HepG2 (cell line): Measurements from ENCODE around the gene STAB2. TPM values are rescaled to one million over a fixed set of nuclear protein-coding genes. Genes with fewer than 3 reads are reported as not detected.

ENCODE experiments used
- ARID5B ChIP-seq: IDR thresholded peaks from 2 replicates; pipeline ENCODE4 v1.4.0; 2020; ENCODE audit warnings: mild to moderate bottlenecking, missing genetic modification reagents
- ATF2 ChIP-seq: sonication (generic); formaldehyde crosslinking; IDR thresholded peaks from 2 replicates; pipeline ENCODE4 v1.4.0; 2020; ENCODE audit warnings: missing genetic modification reagents
- ATF3 ChIP-seq: sonication (generic); formaldehyde crosslinking; IDR thresholded peaks from 2 replicates; pipeline ENCODE4 v1.4.0; 2020; ENCODE audit warnings: missing genetic modification reagents
- HMG20A ChIP-seq: IDR thresholded peaks from 2 replicates; pipeline ENCODE4 v1.6.1; 2016; ENCODE audit warnings: borderline replicate concordance
- MAFG ChIP-seq: sonication (generic); formaldehyde crosslinking; IDR thresholded peaks from 2 replicates; pipeline ENCODE4 v1.5.1; 2020; ENCODE audit warnings: mild to moderate bottlenecking, missing genetic modification reagents
- ZBTB3 ChIP-seq: sonication (generic); formaldehyde crosslinking; IDR thresholded peaks from 2 replicates; pipeline ENCODE4 v1.4.0; 2020; ENCODE audit warnings: low read depth, mild to moderate bottlenecking, moderate library complexity, missing genetic modification reagents, borderline replicate concordance
- ZKSCAN5 ChIP-seq: sonication (generic); formaldehyde crosslinking; IDR thresholded peaks from 2 replicates; pipeline ENCODE4 v1.5.1; 2020; ENCODE audit warnings: mild to moderate bottlenecking, missing genetic modification reagents
- ZNF276 ChIP-seq: sonication (generic); formaldehyde crosslinking; IDR thresholded peaks from 2 replicates; pipeline ENCODE4 v1.4.0; 2020; ENCODE audit warnings: mild to moderate bottlenecking, low read depth, missing genetic modification reagents
- ZSCAN20 ChIP-seq: sonication (generic); formaldehyde crosslinking; IDR thresholded peaks from 2 replicates; pipeline ENCODE4 v1.4.0; 2020; ENCODE audit warnings: missing genetic modification reagents, mild to moderate bottlenecking, borderline replicate concordance
- polyA plus RNA-seq, 8 experiments: library from polyadenylated mRNA; depleted of rRNA in 3 of 8; stranded (reverse) in 7 of 8; unstranded in 1 of 8; fragments of >200 nt; fragmentation: Illumina TruSeq in 4 of 8; extraction: Trizol in 4 of 8; gene quantifications; 2 replicates each; pipeline versions ENCODE4 v1.2.1 to v1.2.3, GENCODE V29; 2011 to 2016; ENCODE audit warnings: low read depth in 4 of 8, missing spikeins in 1 of 8, mixed read lengths in 1 of 8; ENCODE audit not compliant: insufficient read depth in 1 of 8
- total RNA-seq, 5 experiments: library from RNA; depleted of rRNA; stranded (reverse); fragments of >200 nt; fragmentation: Illumina TruSeq; extraction: Trizol; gene quantifications; 2 replicates each; pipeline ENCODE4 v1.2.3, GENCODE V29; 2016; ENCODE audit warnings: low read depth in 1 of 5
- TF ChIP-seq, protein P1 (sequence below): sonication (generic); formaldehyde crosslinking; IDR thresholded peaks from 2 replicates; pipeline ENCODE4 v1.4.0; 2020; ENCODE audit warnings: low read depth, missing genetic modification reagents
- TF ChIP-seq, protein P2 (sequence below): IDR thresholded peaks from 2 replicates; pipeline ENCODE4 v1.6.1; 2018; ENCODE audit warnings: missing genetic modification reagents, mild to moderate bottlenecking, missing compliant biosample characterization
- TF ChIP-seq, protein P3 (sequence below): sonication (generic); formaldehyde crosslinking; IDR thresholded peaks from 2 replicates; pipeline ENCODE4 v1.4.0; 2020; ENCODE audit warnings: missing genetic modification reagents, mild to moderate bottlenecking, borderline replicate concordance

Gene STAB2
- total and polyA plus RNA-seq, 2 of the 13 experiments (the other 11 are each of a cell fraction or from before 2014, with no cell fraction given) = not detected

- TF ChIP-seq ATF3 (no peak), ZSCAN20 (CRISPR knock-in tag) (0 out of 2 replicates have a peak, but pooled peaks have one; percentile 44), ZKSCAN5 (CRISPR knock-in tag) (0 out of 2 replicates have a peak, but pooled peaks have one; percentile 66), ATF2 (CRISPR knock-in tag) (no peak), ARID5B (CRISPR knock-in tag) (peak; percentile 24; the same call in 1 of the 2 replicates), ZBTB3 (CRISPR knock-in tag) (no peak), ZNF276 (no peak), MAFG (no peak), HMG20A (CRISPR knock-in tag) (peak; percentile 15; the same call in 1 of the 2 replicates)
- TF ChIP-seq, protein P1, sequence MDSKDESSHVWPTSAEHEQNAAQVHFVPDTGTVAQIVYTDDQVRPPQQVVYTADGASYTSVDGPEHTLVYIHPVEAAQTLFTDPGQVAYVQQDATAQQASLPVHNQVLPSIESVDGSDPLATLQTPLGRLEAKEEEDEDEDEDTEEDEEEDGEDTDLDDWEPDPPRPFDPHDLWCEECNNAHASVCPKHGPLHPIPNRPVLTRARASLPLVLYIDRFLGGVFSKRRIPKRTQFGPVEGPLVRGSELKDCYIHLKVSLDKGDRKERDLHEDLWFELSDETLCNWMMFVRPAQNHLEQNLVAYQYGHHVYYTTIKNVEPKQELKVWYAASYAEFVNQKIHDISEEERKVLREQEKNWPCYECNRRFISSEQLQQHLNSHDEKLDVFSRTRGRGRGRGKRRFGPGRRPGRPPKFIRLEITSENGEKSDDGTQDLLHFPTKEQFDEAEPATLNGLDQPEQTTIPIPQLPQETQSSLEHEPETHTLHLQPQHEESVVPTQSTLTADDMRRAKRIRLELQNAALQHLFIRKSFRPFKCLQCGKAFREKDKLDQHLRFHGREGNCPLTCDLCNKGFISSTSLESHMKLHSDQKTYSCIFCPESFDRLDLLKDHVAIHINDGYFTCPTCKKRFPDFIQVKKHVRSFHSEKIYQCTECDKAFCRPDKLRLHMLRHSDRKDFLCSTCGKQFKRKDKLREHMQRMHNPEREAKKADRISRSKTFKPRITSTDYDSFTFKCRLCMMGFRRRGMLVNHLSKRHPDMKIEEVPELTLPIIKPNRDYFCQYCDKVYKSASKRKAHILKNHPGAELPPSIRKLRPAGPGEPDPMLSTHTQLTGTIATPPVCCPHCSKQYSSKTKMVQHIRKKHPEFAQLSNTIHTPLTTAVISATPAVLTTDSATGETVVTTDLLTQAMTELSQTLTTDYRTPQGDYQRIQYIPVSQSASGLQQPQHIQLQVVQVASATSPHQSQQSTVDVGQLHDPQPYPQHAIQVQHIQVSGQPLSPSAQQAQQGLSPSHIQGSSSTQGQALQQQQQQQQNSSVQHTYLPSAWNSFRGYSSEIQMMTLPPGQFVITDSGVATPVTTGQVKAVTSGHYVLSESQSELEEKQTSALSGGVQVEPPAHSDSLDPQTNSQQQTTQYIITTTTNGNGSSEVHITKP (CRISPR knock-in tag) = peak; percentile 96
- TF ChIP-seq, protein P2, sequence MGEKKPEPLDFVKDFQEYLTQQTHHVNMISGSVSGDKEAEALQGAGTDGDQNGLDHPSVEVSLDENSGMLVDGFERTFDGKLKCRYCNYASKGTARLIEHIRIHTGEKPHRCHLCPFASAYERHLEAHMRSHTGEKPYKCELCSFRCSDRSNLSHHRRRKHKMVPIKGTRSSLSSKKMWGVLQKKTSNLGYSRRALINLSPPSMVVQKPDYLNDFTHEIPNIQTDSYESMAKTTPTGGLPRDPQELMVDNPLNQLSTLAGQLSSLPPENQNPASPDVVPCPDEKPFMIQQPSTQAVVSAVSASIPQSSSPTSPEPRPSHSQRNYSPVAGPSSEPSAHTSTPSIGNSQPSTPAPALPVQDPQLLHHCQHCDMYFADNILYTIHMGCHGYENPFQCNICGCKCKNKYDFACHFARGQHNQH (CRISPR knock-in tag) = peak; percentile 58; the same call in 1 of the 2 replicates
- TF ChIP-seq, protein P3, sequence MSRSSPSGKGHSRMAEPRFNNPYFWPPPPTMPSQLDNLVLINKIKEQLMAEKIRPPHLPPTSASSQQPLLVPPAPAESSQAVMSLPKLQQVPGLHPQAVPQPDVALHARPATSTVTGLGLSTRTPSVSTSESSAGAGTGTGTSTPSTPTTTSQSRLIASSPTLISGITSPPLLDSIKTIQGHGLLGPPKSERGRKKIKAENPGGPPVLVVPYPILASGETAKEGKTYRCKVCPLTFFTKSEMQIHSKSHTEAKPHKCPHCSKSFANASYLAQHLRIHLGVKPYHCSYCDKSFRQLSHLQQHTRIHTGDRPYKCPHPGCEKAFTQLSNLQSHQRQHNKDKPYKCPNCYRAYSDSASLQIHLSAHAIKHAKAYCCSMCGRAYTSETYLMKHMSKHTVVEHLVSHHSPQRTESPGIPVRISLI (CRISPR knock-in tag) = no peak
Observed at GRCh38 chr12:103799857-103800771, 213.0 kb downstream of the STAB2 start (continued).
